22Rv1 (cell line): ENCODE results near the gene ELMOD3.

Experiments used
- ZFX ChIP-seq: fragments of 450-650 bp; IDR thresholded peaks from 2 replicates; pipeline ENCODE4 v1.6.1; 2017; ENCODE audit warnings: antibody characterized with exemption, borderline replicate concordance
- TF ChIP-seq, protein P1 (sequence below): fragments of 450-650 bp; IDR thresholded peaks from 2 replicates; pipeline ENCODE4 v1.5.1; 2017; ENCODE audit warnings: mild to moderate bottlenecking

- TF ChIP-seq, protein P1, sequence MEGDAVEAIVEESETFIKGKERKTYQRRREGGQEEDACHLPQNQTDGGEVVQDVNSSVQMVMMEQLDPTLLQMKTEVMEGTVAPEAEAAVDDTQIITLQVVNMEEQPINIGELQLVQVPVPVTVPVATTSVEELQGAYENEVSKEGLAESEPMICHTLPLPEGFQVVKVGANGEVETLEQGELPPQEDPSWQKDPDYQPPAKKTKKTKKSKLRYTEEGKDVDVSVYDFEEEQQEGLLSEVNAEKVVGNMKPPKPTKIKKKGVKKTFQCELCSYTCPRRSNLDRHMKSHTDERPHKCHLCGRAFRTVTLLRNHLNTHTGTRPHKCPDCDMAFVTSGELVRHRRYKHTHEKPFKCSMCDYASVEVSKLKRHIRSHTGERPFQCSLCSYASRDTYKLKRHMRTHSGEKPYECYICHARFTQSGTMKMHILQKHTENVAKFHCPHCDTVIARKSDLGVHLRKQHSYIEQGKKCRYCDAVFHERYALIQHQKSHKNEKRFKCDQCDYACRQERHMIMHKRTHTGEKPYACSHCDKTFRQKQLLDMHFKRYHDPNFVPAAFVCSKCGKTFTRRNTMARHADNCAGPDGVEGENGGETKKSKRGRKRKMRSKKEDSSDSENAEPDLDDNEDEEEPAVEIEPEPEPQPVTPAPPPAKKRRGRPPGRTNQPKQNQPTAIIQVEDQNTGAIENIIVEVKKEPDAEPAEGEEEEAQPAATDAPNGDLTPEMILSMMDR = no peak
- TF ChIP-seq ZFX = no peak
Measured at GRCh38 chr2:85411405-85411748, 56.8 kb downstream of the ELMOD3 start.
